C4-2B (cell line): Measurements from ENCODE around the gene MAFF.
"Not testable (repeated sequence)": the region's sequence is repeated elsewhere in the genome, so short reads cannot be mapped to it uniquely, and the experiment has no call there.

Experiments used
- ZFX ChIP-seq: fragments of 450-650 bp; IDR thresholded peaks from 2 replicates; pipeline ENCODE4 v1.6.1; 2017
- TF ChIP-seq, protein P1 (sequence below): fragments of 450-650 bp; conservative IDR thresholded peaks from 2 replicates; pipeline ENCODE4 v1.5.1; 2017; ENCODE audit warnings: mild to moderate bottlenecking

DNA sequence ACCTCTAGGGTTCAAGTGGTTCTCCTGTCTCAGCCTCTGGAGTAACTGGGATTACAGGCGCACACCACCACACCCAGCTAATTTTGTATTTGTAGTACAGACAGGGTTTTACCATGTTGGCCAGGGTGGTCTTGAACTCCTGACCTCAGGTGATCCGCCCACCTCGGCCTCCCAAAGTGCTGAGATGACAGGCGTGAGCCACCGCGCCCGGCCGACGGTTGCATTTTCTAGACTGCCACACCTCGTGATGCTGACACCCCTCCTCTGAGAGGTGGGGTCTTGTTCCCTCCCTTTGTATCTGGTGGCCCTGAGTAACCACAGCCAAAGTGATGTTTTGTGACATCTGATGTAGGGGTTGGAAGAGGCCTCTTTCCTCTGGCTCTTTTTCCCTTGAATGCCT, 32.1 kb downstream of the MAFF start:
- TF ChIP-seq, protein P1, sequence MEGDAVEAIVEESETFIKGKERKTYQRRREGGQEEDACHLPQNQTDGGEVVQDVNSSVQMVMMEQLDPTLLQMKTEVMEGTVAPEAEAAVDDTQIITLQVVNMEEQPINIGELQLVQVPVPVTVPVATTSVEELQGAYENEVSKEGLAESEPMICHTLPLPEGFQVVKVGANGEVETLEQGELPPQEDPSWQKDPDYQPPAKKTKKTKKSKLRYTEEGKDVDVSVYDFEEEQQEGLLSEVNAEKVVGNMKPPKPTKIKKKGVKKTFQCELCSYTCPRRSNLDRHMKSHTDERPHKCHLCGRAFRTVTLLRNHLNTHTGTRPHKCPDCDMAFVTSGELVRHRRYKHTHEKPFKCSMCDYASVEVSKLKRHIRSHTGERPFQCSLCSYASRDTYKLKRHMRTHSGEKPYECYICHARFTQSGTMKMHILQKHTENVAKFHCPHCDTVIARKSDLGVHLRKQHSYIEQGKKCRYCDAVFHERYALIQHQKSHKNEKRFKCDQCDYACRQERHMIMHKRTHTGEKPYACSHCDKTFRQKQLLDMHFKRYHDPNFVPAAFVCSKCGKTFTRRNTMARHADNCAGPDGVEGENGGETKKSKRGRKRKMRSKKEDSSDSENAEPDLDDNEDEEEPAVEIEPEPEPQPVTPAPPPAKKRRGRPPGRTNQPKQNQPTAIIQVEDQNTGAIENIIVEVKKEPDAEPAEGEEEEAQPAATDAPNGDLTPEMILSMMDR = not testable (repeated sequence)
- TF ChIP-seq ZFX = not testable (repeated sequence)
